H1 (cell line): Measurements from ENCODE around the gene TFCP2L1. TPM values are rescaled to one million over a fixed set of nuclear protein-coding genes. Genes with fewer than 3 reads are reported as not detected.

Experiments used
- CHD7 ChIP-seq: fragments of 300-600 bp; sonication (generic); IDR thresholded peaks from 2 replicates; pipeline ENCODE4 v1.7.1; 2012; ENCODE audit warnings: low read length, moderate library complexity, mild to moderate bottlenecking, inconsistent platforms; ENCODE audit not compliant: insufficient replicate concordance
- CREB1 ChIP-seq: IDR thresholded peaks from 2 replicates; pipeline ENCODE4 v1.6.1; 2012; ENCODE audit warnings: inconsistent platforms
- EGR1 ChIP-seq: IDR thresholded peaks from 2 replicates; pipeline ENCODE4 v1.6.1; 2011; ENCODE audit warnings: low read depth, low read length, borderline replicate concordance
- FOSL1 ChIP-seq: IDR thresholded peaks from 2 replicates; pipeline ENCODE4 v1.6.1; 2011; ENCODE audit warnings: mild to moderate bottlenecking, low read depth, low read length, moderate library complexity; ENCODE audit not compliant: insufficient read depth
- KDM1A ChIP-seq: fragments of 200-600, 300-600 bp; sonication (generic); IDR thresholded peaks from 2 replicates; pipeline ENCODE4 v1.7.1; 2016; ENCODE audit warnings: mild to moderate bottlenecking, low read length, borderline replicate concordance
- KDM5A ChIP-seq: fragments of 200-600 bp; IDR thresholded peaks from 2 replicates; pipeline ENCODE4 v1.7.1; 2012; ENCODE audit warnings: mild to moderate bottlenecking, low read length, inconsistent platforms, mixed read lengths
- NANOG ChIP-seq: IDR thresholded peaks from 2 replicates; pipeline ENCODE4 v1.6.1; 2011; ENCODE audit warnings: low read length, low read depth, mild to moderate bottlenecking, inconsistent platforms; ENCODE audit not compliant: insufficient read depth, poor library complexity, severe bottlenecking
- SP1 ChIP-seq: IDR thresholded peaks from 2 replicates; pipeline ENCODE4 v1.6.1; 2011; ENCODE audit warnings: low read depth, low read length
- SRF ChIP-seq: IDR thresholded peaks from 2 replicates; pipeline ENCODE4 v1.6.1; 2011; ENCODE audit warnings: mild to moderate bottlenecking, low read depth, low read length, moderate library complexity
- USF2 ChIP-seq: IDR thresholded peaks from 2 replicates; pipeline ENCODE4 v1.6.1; 2011; ENCODE audit warnings: low read length, improper control_type of control experiment
- polyA plus RNA-seq, 7 experiments: library from polyadenylated mRNA; depleted of rRNA in 3 of 7; stranded (reverse) in 5 of 7; unstranded in 2 of 7; fragments of >200 nt in 5 of 7; fragments of 200-250 nt in 2 of 7; gene quantifications; 1 replicate in 5 of 7; 2 replicates in 1 of 7; 4 replicates in 1 of 7; pipeline versions ENCODE4 v1.2.1 to v1.2.3, GENCODE V29; 2011 to 2013; ENCODE audit warnings: missing spikeins in 2 of 7, mixed read lengths in 2 of 7
- total RNA-seq: library from RNA; stranded (reverse); fragmentation: NEBNext Ultra II Directional; extraction: Animal tissue kit (Norgen Biotek cat#: 25700); gene quantifications from 2 replicates; pipeline ENCODE4 v1.2.1, GENCODE V29; 2021

Gene TFCP2L1
- total and polyA plus RNA-seq, 2 of the 8 experiments (the other 6 are each of a cell fraction or from before 2014, with no cell fraction given), result 1.5 to 3.8 TPM

- TF ChIP-seq CHD7 (no peak), KDM1A (no peak), EGR1 (no peak), FOSL1 (no peak), SP1 (no peak), SRF (no peak), USF2 (no peak), CREB1 (no peak), KDM5A (no peak), NANOG (no peak)
Observed at GRCh38 chr2:121197369-121198091, 87.5 kb downstream of the TFCP2L1 start (continued).
